ENCODE measurements around the gene TBXT.

The TBXT gene

DNA sequence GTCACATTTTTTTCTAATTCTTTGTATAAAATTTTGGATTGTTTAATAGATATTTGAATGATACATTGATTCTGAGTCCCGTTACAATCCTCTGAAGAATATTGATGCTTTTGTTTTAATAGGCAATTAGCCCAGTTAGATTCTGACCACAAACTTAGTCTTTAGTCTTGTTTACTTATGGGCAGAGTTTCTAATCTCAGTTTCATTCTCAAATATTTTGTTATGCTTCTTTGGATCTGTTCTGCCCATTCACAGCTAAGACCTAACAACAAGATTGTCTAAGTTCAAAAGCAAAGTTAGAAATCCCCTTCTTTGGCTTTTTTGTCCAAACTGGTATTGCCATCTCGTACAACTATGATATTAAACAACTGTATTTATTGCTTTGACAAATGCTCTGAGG, 58.0 kb downstream of the TBXT start:
- DNase-seq = no peak
